Breast epithelium (tissue), 3 donors: Measurements from ENCODE around the gene ARID1A.

ENCODE experiments used
- POLR2A ChIP-seq: fragments of 450-650 bp; IDR thresholded peaks from one replicate; pipeline ENCODE4 v1.6.1; 2016; ENCODE audit warnings: antibody characterized with exemption, mild to moderate bottlenecking, moderate library complexity
- POLR2AphosphoS5 ChIP-seq, 3 donors: sonication (generic); formaldehyde crosslinking; IDR thresholded peaks; one replicate each; pipeline ENCODE4 v1.6.1; 2017; ENCODE audit warnings: antibody characterized with exemption in 3 of 3
- TF ChIP-seq, protein P1 (sequence below), 3 donors: fragments of 450-650 bp; IDR thresholded peaks; one replicate each; pipeline ENCODE4 v1.5.1; 2016 to 2017; ENCODE audit warnings: antibody characterized with exemption in 3 of 3, mild to moderate bottlenecking in 3 of 3, moderate library complexity in 3 of 3

DNA sequence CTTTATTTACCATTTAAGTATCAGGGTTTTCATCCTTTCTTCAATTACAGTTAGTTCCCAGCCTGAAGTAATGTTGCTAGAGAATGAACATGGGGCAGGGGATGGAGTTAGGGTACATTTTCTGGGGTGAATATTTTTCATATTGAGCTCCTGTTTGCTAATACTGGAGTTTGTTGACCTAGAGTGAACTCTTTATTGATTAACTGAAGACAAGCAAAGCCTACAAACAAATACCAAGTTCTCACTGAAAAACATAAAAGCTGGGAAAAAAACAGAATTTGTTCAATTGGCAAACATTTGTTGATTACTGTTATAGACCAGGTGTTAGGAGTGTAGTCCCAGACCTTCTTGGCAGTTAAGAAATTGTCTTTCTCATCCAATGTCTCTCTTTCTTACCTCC lies 63.7 kb downstream of the ARID1A start:
- TF ChIP-seq POLR2AphosphoS5 (IDR thresholded peaks at IDR 0.05) (no peak), POLR2A (no peak)
- TF ChIP-seq, protein P1, sequence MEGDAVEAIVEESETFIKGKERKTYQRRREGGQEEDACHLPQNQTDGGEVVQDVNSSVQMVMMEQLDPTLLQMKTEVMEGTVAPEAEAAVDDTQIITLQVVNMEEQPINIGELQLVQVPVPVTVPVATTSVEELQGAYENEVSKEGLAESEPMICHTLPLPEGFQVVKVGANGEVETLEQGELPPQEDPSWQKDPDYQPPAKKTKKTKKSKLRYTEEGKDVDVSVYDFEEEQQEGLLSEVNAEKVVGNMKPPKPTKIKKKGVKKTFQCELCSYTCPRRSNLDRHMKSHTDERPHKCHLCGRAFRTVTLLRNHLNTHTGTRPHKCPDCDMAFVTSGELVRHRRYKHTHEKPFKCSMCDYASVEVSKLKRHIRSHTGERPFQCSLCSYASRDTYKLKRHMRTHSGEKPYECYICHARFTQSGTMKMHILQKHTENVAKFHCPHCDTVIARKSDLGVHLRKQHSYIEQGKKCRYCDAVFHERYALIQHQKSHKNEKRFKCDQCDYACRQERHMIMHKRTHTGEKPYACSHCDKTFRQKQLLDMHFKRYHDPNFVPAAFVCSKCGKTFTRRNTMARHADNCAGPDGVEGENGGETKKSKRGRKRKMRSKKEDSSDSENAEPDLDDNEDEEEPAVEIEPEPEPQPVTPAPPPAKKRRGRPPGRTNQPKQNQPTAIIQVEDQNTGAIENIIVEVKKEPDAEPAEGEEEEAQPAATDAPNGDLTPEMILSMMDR (IDR thresholded peaks at IDR 0.05), result no peak
